IPS-NIHi7 (cell line): ENCODE measurements around the gene BANP.
"Not testable (repeated sequence)": the region's sequence is repeated elsewhere in the genome, so short reads cannot be mapped to it uniquely, and the experiment has no call there.

Experiments used
- DNase-seq: peaks from one replicate; pipeline ENCODE4 v3.0.0; 2012; ENCODE audit warnings: mixed read lengths; ENCODE audit errors: extremely low spot score

Gene BANP

GRCh38 chr16:88064889-88065746 is 113.9 kb downstream of the BANP start:
- DNase-seq: no peak

- no peak for DNase-seq
Measured at GRCh38 chr16:88065747-88066142, 114.5 kb downstream of the BANP start.

GRCh38 chr16:88066234-88066633 is 115.0 kb downstream of the BANP start:
- DNase-seq: no peak

- no peak for DNase-seq
Measured at GRCh38 chr16:88066680-88067529, 115.7 kb downstream of the BANP start.

GRCh38 chr16:88067530-88068411 is 116.5 kb downstream of the BANP start:
- no peak for DNase-seq

- DNase-seq: no peak
Measured at GRCh38 chr16:88068476-88069396, 117.5 kb downstream of the BANP start.

GRCh38 chr16:88069397-88070168 is 118.3 kb downstream of the BANP start:
- no peak for DNase-seq

- no peak for DNase-seq
Measured at GRCh38 chr16:88070341-88070740, 119.1 kb downstream of the BANP start.

- no peak for DNase-seq
Measured at GRCh38 chr16:88070989-88071625, 119.9 kb downstream of the BANP start.

- DNase-seq: no peak
Measured at GRCh38 chr16:88071908-88072307, 120.7 kb downstream of the BANP start.

- DNase-seq: no peak
Measured at GRCh38 chr16:88072571-88073001, 121.4 kb downstream of the BANP start.

- no peak for DNase-seq
Measured at GRCh38 chr16:88073201-88073721, 122.0 kb downstream of the BANP start.

GRCh38 chr16:88074041-88074440 is 122.8 kb downstream of the BANP start:
- DNase-seq: no peak

- DNase-seq: no peak
Measured at GRCh38 chr16:88076211-88076931, 125.1 kb downstream of the BANP start.

- not testable (repeated sequence) for DNase-seq
Measured at GRCh38 chr16:88076932-88077320, 125.7 kb downstream of the BANP start.

- DNase-seq: no peak
Measured at GRCh38 chr16:88077328-88078108, 126.3 kb downstream of the BANP start.

- no peak for DNase-seq
Measured at GRCh38 chr16:88078111-88078775, 127.0 kb downstream of the BANP start.
